ENCODE results near the gene HOXD4. TPM values are rescaled to one million over a fixed set of nuclear protein-coding genes. Genes with fewer than 3 reads are reported as not detected.

HOXD4 gene
- total RNA-seq, 1 experiment from 2014 or later, result not detected

DNA sequence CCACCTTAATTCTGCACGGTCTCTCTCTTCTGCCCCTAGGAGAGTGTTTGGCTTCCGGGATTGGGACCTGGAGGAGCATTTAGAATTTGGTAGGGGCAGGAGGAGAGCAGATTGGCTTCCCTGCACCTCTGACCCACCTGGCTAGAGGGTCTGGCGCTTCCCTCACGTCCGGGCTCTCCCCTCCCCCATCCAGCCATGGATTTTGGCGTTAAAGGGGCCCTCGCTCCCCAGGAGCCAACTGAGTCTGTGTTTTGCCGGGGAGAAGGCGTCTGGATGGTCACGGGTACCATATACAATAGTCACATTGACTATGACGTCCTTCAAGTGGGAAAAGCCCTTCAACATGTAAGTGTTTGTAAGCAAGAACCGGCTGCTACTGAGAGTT, 12.3 kb downstream of the HOXD4 start:
- DNase-seq (ENCODE audit: low spot score) (no peak), ATAC-seq (no peak)
- TF ChIP-seq ZMAT4 (CRISPR knock-in tag; IDR thresholded peaks at IDR 0.05) (no peak), JUN (CRISPR knock-in tag; IDR thresholded peaks at IDR 0.05) (no peak), FOXK1 (CRISPR knock-in tag; IDR thresholded peaks at IDR 0.05) (no peak), CREB1 (CRISPR knock-in tag; IDR thresholded peaks at IDR 0.05) (no peak), NFATC4 (CRISPR knock-in tag; IDR thresholded peaks at IDR 0.05) (no peak), CDX4 (CRISPR knock-in tag; IDR thresholded peaks at IDR 0.05; ENCODE audit: borderline replicate concordance) (no peak), USF1 (CRISPR knock-in tag; IDR thresholded peaks at IDR 0.05) (no peak), MXD4 (CRISPR knock-in tag; IDR thresholded peaks at IDR 0.05; ENCODE audit: borderline replicate concordance) (no peak), ZNF425 (CRISPR knock-in tag; conservative IDR thresholded peaks at IDR 0.05) (no peak), FOXJ3 (CRISPR knock-in tag; IDR thresholded peaks at IDR 0.05; ENCODE audit: borderline replicate concordance) (no peak), TP53 (CRISPR knock-in tag; IDR thresholded peaks at IDR 0.05) (no peak), E2F1 (CRISPR knock-in tag; IDR thresholded peaks at IDR 0.05) (no peak), SMAD4 (CRISPR knock-in tag; IDR thresholded peaks at IDR 0.05) (no peak), ZNF532 (CRISPR knock-in tag; IDR thresholded peaks at IDR 0.05; ENCODE audit: borderline replicate concordance) (no peak), PREB (CRISPR knock-in tag; IDR thresholded peaks at IDR 0.05; ENCODE audit: borderline replicate concordance) (no peak), MLX (CRISPR knock-in tag; IDR thresholded peaks at IDR 0.05) (no peak), GRHL2 (CRISPR knock-in tag; IDR thresholded peaks at IDR 0.05; ENCODE audit: insufficient replicate concordance, severe bottlenecking) (no peak)
- TF ChIP-seq, protein P1, sequence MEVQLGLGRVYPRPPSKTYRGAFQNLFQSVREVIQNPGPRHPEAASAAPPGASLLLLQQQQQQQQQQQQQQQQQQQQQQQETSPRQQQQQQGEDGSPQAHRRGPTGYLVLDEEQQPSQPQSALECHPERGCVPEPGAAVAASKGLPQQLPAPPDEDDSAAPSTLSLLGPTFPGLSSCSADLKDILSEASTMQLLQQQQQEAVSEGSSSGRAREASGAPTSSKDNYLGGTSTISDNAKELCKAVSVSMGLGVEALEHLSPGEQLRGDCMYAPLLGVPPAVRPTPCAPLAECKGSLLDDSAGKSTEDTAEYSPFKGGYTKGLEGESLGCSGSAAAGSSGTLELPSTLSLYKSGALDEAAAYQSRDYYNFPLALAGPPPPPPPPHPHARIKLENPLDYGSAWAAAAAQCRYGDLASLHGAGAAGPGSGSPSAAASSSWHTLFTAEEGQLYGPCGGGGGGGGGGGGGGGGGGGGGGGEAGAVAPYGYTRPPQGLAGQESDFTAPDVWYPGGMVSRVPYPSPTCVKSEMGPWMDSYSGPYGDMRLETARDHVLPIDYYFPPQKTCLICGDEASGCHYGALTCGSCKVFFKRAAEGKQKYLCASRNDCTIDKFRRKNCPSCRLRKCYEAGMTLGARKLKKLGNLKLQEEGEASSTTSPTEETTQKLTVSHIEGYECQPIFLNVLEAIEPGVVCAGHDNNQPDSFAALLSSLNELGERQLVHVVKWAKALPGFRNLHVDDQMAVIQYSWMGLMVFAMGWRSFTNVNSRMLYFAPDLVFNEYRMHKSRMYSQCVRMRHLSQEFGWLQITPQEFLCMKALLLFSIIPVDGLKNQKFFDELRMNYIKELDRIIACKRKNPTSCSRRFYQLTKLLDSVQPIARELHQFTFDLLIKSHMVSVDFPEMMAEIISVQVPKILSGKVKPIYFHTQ (CRISPR knock-in tag; IDR thresholded peaks at IDR 0.05), result no peak
- Mint-ChIP-seq H3K4me1 (peaks cover 26% of the 10 kb centered on the region), H3K4me3 (no peak overlapping the region), H3K36me3 (no peaks in the 10 kb centered on the region), H3K27ac (no peak overlapping the region), H3K27me3 (ENCODE audit: low read depth) (peaks cover 100% of the 10 kb centered on the region), H3K9me3 (no peaks in the 10 kb centered on the region)
- ChIA-PET POLR2A (no interaction called here), CTCF (interaction anchor here (1.0 to 2.4 kb wide), 2 partner anchors 15 to 23 kb away, joined by 4 to 7 read pairs; no protein-coding TSS in a partner anchor)
